Measurements from ENCODE around the gene SAMD5. TPM values are rescaled to one million over a fixed set of nuclear protein-coding genes. Genes with fewer than 3 reads are reported as not detected.

The SAMD5 gene
- total and polyA plus RNA-seq, 2 of the 8 experiments (the other 6 are each of a cell fraction or from before 2014, with no cell fraction given) = 0.02 to 0.04 TPM

- TF ChIP-seq TAF7 (optimal IDR thresholded peaks at IDR 0.05; ENCODE audit: borderline replicate concordance, low read depth, low read length) (no peak), TCF12 (IDR thresholded peaks at IDR 0.05; ENCODE audit: low read depth, low read length) (no peak), POU5F1 (IDR thresholded peaks at IDR 0.05; ENCODE audit: low read depth, low read length) (no peak), BCL11A (IDR thresholded peaks at IDR 0.05; ENCODE audit: low read depth in 2 of 2, low read length in 2 of 2) (no peak), JUND (IDR thresholded peaks at IDR 0.05; ENCODE audit: low read length) (no peak), SAP30 (IDR thresholded peaks at IDR 0.05; ENCODE audit: insufficient read depth, insufficient replicate concordance, low read length) (no peak)
Observed at GRCh38 chr6:147604373-147604772, 95.9 kb downstream of the SAMD5 start (continued).

All from H1 (cell line).